DOHH2 (cell line): ENCODE data around the gene ERI2.

Experiments used
- H3F3A ChIP-seq: fragments of 200-600 bp; sonication (generic), shearing (Covaris generic); 2 replicates; pipeline ENCODE4 v1.6.0; 2016; ENCODE audit warnings: antibody characterized with exemption, mild to moderate bottlenecking; ENCODE audit not compliant: control insufficient read depth, insufficient read depth
- H3K27ac ChIP-seq: fragments of 200-600 bp; sonication (generic); 2 replicates; pipeline ENCODE4 v1.5.1; 2014; ENCODE audit warnings: low read depth, mild to moderate bottlenecking, low read length, moderate library complexity
- H3K27me3 ChIP-seq: fragments of 200-600 bp; sonication (generic); 2 replicates; pipeline ENCODE4 v1.6.1; 2014; ENCODE audit warnings: mild to moderate bottlenecking, low read length, mixed read lengths; ENCODE audit not compliant: control insufficient read depth
- H3K36me3 ChIP-seq: fragments of 200-600 bp; sonication (generic); 2 replicates; pipeline ENCODE4 v1.6.1; 2014; ENCODE audit warnings: mild to moderate bottlenecking, low read length, moderate library complexity, mixed read lengths; ENCODE audit not compliant: control insufficient read depth
- H3K4me1 ChIP-seq: fragments of 200-600 bp; sonication (generic); 2 replicates; pipeline ENCODE4 v1.6.1; 2014; ENCODE audit warnings: mild to moderate bottlenecking, low read length, mixed read lengths; ENCODE audit not compliant: control insufficient read depth
- H3K4me2 ChIP-seq: fragments of 200-600 bp; sonication (generic); 2 replicates; pipeline ENCODE4 v1.6.0; 2014; ENCODE audit warnings: mild to moderate bottlenecking, low read length, moderate library complexity
- H3K4me3 ChIP-seq: fragments of 200-600 bp; sonication (generic); 2 replicates; pipeline ENCODE4 v1.5.1; 2014; ENCODE audit warnings: mild to moderate bottlenecking, low read length, mixed read lengths
- H3K79me2 ChIP-seq: fragments of 200-600 bp; sonication (generic); 2 replicates; pipeline ENCODE4 v1.6.1; 2014; ENCODE audit warnings: mild to moderate bottlenecking, low read length, mixed read lengths; ENCODE audit not compliant: control insufficient read depth
- H3K9me2 ChIP-seq: fragments of 200-600 bp; sonication (generic); replicated peaks from 2 replicates; pipeline ENCODE4 v1.6.1; 2014; ENCODE audit warnings: mild to moderate bottlenecking, low read length, mixed read lengths; ENCODE audit not compliant: control insufficient read depth
- H3K9me3 ChIP-seq: fragments of 200-600 bp; sonication (generic); 2 replicates; pipeline ENCODE4 v1.6.1; 2014; ENCODE audit warnings: antibody characterized with exemption, low read length, mixed read lengths; ENCODE audit not compliant: control insufficient read depth, insufficient read depth
- H4K20me1 ChIP-seq: fragments of 200-600 bp; sonication (generic); 2 replicates; pipeline ENCODE4 v1.6.0; 2014; ENCODE audit warnings: low read depth, mild to moderate bottlenecking, antibody characterized with exemption, low read length, moderate library complexity; ENCODE audit not compliant: control insufficient read depth, insufficient read depth
- CTCF ChIP-seq: fragments of 200-600 bp; sonication (generic); IDR thresholded peaks from one replicate; pipeline ENCODE4 v1.5.1; 2014; ENCODE audit warnings: antibody characterized with exemption, mild to moderate bottlenecking, low read depth, low read length; ENCODE audit not compliant: poor library complexity, severe bottlenecking
- EZH2phosphoT487 ChIP-seq: fragments of 200-600 bp; sonication (generic); IDR thresholded peaks from 2 replicates; pipeline ENCODE4 v1.6.1; 2017; ENCODE audit warnings: borderline replicate concordance, mild to moderate bottlenecking, antibody characterized with exemption, low read length, moderate library complexity, mixed read lengths

The ERI2 gene

GRCh38 chr16:20844588-20844987 lies 38.3 kb upstream of the ERI2 start:
- Histone ChIP-seq H3K9me2 (no peaks in the 10 kb centered on the region), H3K4me2 (no peak overlapping the region), H3K9me3 (no peaks in the 10 kb centered on the region), H3K27me3 (no peaks in the 10 kb centered on the region), H3K4me1 (no peaks in the 10 kb centered on the region), H3K36me3 (peaks cover 19% of the 10 kb centered on the region), H3K79me2 (no peaks in the 10 kb centered on the region), H3K4me3 (no peak overlapping the region), H4K20me1 (no peaks in the 10 kb centered on the region), H3K27ac (no peak overlapping the region), H3F3A (no peaks in the 10 kb centered on the region)
- TF ChIP-seq CTCF (no peak), EZH2phosphoT487 (no peak)

- TF ChIP-seq EZH2phosphoT487 (no peak), CTCF (no peak)
- no peaks in the 10 kb centered on the region for H3K79me2 ChIP-seq
- H3K27me3 ChIP-seq, result no peaks in the 10 kb centered on the region
- H4K20me1 ChIP-seq, result no peaks in the 10 kb centered on the region
- no peaks in the 10 kb centered on the region for H3K9me3 ChIP-seq
- H3K4me2 ChIP-seq, result no peak overlapping the region
- peaks cover 20% of the 10 kb centered on the region for H3K36me3 ChIP-seq
- no peak overlapping the region for H3K27ac ChIP-seq
- no peaks in the 10 kb centered on the region for H3K4me1 ChIP-seq
- no peak overlapping the region for H3K4me3 ChIP-seq
- H3K9me2 ChIP-seq, result no peaks in the 10 kb centered on the region
- H3F3A ChIP-seq, result no peaks in the 10 kb centered on the region
Measured at GRCh38 chr16:20844054-20844453, 37.8 kb upstream of the ERI2 start.

GRCh38 chr16:20839504-20839903 lies 33.2 kb upstream of the ERI2 start:
- no peaks in the 10 kb centered on the region for H3K79me2 ChIP-seq
- peaks cover 40% of the 10 kb centered on the region for H3K36me3 ChIP-seq
- no peak overlapping the region for H3K4me2 ChIP-seq
- H3F3A ChIP-seq, result no peaks in the 10 kb centered on the region
- no peaks in the 10 kb centered on the region for H3K27me3 ChIP-seq
- H3K27ac ChIP-seq, result no peak overlapping the region
- peaks cover 13% of the 10 kb centered on the region for H3K4me1 ChIP-seq
- H4K20me1 ChIP-seq, result no peaks in the 10 kb centered on the region
- no peak overlapping the region for H3K4me3 ChIP-seq
- no peaks in the 10 kb centered on the region for H3K9me2 ChIP-seq
- H3K9me3 ChIP-seq, result no peaks in the 10 kb centered on the region
- TF ChIP-seq CTCF (no peak), EZH2phosphoT487 (no peak)

GRCh38 chr16:20838240-20838639 lies 32.0 kb upstream of the ERI2 start:
- peaks cover 40% of the 10 kb centered on the region for H3K36me3 ChIP-seq
- TF ChIP-seq CTCF (no peak), EZH2phosphoT487 (no peak)
- peak overlapping the region; percentile 7; the same call in 1 of the 2 replicates for H3K4me2 ChIP-seq

More at GRCh38 chr16:20838240-20838639, 32.0 kb upstream of the ERI2 start:
- Histone ChIP-seq H3K4me3 (no peak overlapping the region), H3K27me3 (no peaks in the 10 kb centered on the region), H4K20me1 (no peaks in the 10 kb centered on the region), H3K79me2 (no peaks in the 10 kb centered on the region), H3F3A (no peaks in the 10 kb centered on the region), H3K9me3 (no peaks in the 10 kb centered on the region), H3K4me1 (peaks cover 13% of the 10 kb centered on the region), H3K9me2 (no peaks in the 10 kb centered on the region), H3K27ac (no peak overlapping the region)
